GM06990 (cell line): ENCODE results near the gene ADGRL3.
"Not testable (repeated sequence)": the region's sequence is repeated elsewhere in the genome, so short reads cannot be mapped to it uniquely, and the experiment has no call there.

ENCODE experiments used
- DNase-seq: peaks from one replicate; pipeline ENCODE4 v3.0.0-alpha.2; 2011; ENCODE audit not compliant: insufficient read length; ENCODE audit errors: extremely low read depth
- H3K27me3 ChIP-seq: replicated peaks from 2 replicates; pipeline ENCODE4 v1.6.0; 2011; ENCODE audit warnings: low read length; ENCODE audit not compliant: control insufficient read depth, insufficient read depth
- H3K36me3 ChIP-seq: 2 replicates; pipeline ENCODE4 v1.5.1; 2011; ENCODE audit warnings: low read length; ENCODE audit not compliant: control insufficient read depth, insufficient read depth
- H3K4me3 ChIP-seq: replicated peaks from 2 replicates; pipeline ENCODE4 v1.5.1; 2011; ENCODE audit warnings: low read depth, mild to moderate bottlenecking, control low read depth, low read length
- TF ChIP-seq, protein P1 (sequence below): IDR thresholded peaks from 2 replicates; pipeline ENCODE4 v1.5.1; 2011; ENCODE audit warnings: low read length, control low read depth, mild to moderate bottlenecking, inconsistent platforms; ENCODE audit not compliant: insufficient read depth, poor library complexity, severe bottlenecking

Gene ADGRL3

DNA sequence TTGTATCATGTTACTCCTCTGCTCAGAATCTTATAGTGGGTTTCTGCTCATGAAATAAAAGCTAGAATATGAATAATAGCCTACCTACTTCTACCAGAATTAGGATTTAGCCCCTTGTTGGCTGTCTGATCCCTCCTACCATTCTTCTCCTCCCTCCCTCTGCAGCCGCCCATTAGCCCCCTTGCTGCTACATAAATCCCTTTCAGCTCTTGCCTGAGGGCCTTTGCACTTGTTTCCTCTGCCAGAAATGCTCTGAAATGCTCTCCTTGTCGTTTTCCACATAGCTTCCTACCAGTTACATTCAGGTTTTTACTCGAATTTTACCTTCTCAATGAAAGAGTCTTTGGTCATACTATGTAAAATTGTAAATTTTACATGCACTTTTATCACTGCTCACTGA, 159.2 kb downstream of the ADGRL3 start:
- DNase-seq, result no peak
- Histone ChIP-seq H3K4me3 (no peak overlapping the region), H3K36me3 (no peaks in the 10 kb centered on the region), H3K27me3 (no peaks in the 10 kb centered on the region)
- TF ChIP-seq, protein P1, sequence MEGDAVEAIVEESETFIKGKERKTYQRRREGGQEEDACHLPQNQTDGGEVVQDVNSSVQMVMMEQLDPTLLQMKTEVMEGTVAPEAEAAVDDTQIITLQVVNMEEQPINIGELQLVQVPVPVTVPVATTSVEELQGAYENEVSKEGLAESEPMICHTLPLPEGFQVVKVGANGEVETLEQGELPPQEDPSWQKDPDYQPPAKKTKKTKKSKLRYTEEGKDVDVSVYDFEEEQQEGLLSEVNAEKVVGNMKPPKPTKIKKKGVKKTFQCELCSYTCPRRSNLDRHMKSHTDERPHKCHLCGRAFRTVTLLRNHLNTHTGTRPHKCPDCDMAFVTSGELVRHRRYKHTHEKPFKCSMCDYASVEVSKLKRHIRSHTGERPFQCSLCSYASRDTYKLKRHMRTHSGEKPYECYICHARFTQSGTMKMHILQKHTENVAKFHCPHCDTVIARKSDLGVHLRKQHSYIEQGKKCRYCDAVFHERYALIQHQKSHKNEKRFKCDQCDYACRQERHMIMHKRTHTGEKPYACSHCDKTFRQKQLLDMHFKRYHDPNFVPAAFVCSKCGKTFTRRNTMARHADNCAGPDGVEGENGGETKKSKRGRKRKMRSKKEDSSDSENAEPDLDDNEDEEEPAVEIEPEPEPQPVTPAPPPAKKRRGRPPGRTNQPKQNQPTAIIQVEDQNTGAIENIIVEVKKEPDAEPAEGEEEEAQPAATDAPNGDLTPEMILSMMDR, result no peak

DNA sequence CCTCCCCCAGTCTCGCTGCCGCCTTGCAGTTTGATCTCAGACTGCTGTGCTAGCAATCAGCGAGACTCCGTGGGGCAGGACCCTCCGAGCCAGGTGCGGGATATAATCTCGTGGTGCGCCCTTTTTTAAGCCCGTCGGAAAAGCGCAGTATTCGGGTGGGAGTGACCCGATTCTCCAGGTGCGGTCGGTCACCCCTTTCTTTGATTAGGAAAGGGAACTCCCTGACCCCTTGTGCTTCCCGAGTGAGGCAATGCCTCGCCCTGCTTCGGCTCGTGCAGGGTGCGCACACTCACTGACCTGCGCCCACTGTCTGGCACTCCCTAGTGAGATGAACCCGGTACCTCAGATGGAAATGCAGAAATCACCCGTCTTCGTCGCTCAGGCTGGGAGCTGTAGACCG, 172.7 kb downstream of the ADGRL3 start:
- not testable (repeated sequence) for H3K4me3 ChIP-seq, H3K27me3 ChIP-seq, DNase-seq, H3K36me3 ChIP-seq

DNA sequence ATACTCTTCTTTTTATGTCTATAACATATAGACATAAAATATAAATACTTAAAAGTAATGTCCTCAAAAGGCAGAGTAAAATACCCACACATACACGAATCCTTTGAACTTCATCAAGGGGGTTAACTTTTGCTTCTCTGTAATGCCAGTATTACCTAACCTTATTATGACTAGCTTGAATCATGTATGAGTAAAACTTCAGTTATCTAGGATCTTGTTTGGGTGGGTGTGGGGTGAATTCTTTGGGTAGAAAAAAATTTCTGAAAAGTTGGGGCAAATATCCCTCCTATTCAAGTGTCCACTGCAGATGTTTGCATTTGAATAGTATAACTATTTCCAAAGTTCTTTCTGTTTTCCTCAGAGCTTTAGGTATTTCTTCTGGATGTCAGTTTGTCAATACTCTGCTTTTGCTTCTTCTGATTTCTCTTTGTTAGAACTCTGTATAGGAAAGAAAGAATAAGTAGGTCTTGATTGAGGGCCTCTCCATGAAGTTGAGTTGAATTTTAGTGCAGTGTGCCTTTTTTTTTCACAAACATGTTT, 173.8 kb downstream of the ADGRL3 start:
- no peak overlapping the region for H3K4me3 ChIP-seq
- no peaks in the 10 kb centered on the region for H3K36me3 ChIP-seq
- TF ChIP-seq, protein P1, result no peak
- DNase-seq, result no peak
- H3K27me3 ChIP-seq, result no peaks in the 10 kb centered on the region

DNA sequence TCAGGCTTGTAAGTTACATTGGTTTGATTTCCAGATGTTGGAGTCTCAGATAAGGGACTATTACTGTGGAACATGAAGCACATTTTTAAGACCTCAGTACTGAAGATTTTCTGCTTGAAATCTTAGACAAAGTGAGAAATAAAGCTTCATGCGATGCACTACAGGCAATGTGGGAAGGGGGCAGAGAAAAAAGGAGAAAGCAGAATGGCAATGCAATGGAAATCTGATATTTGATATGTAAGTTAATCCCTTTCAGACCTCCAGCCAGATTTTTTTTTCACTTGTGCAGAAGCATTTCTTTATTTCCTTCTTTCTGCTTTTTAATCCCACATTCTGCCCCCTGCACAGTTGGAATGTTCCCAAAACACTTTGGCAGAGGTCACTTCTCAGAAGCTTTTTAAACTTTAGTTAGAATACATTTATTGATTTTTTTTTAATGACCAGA, 174.3 kb downstream of the ADGRL3 start:
- H3K4me3 ChIP-seq, result no peak overlapping the region

DNA sequence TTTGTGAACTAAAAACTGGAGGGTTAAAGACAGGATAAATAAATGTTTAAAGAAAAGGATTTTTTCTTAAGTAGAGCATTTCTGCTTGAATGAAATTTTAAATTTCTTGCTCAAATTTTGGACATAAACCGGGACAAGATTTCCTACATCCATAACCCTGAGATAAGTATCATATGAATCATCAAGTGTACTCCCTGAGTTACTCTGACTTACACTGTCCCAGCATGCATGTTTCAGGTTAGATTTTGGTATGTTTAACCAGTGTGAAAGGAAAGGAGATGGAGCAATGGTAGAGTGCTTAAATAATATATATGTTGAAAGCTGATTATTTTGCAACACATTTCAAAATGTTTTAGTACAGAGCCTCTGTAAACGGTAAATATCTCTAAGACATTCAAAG, 175.2 kb downstream of the ADGRL3 start:
- DNase-seq, result no peak
- no peaks in the 10 kb centered on the region for H3K27me3 ChIP-seq
- no peaks in the 10 kb centered on the region for H3K36me3 ChIP-seq
- TF ChIP-seq, protein P1, result no peak
- no peak overlapping the region for H3K4me3 ChIP-seq

More for the DNA sequence above, 174.3 kb downstream of the ADGRL3 start:
- no peak for DNase-seq
- TF ChIP-seq, protein P1, result no peak
- Histone ChIP-seq H3K27me3 (no peaks in the 10 kb centered on the region), H3K36me3 (no peaks in the 10 kb centered on the region)

DNA sequence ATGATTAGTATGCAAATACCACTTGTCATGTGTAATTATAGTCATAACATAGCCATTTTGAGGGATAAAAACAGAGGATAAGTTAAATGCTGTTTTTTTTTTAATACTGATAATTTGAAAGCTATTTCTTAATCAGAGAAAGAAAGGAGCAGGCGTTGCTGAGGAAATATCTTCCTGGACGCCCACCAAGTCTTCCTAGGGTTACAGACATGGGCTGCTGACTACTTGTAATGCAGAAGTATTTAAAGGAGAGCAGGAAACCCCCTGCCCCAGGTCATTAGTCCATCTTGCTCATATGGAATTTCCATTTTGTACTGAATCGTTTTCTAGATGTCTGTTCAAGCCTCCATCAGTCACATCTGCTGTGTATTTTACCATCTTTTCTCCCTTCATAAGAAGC, 176.2 kb downstream of the ADGRL3 start:
- Histone ChIP-seq H3K36me3 (no peaks in the 10 kb centered on the region), H3K27me3 (no peaks in the 10 kb centered on the region), H3K4me3 (no peak overlapping the region)
- TF ChIP-seq, protein P1, result no peak
- DNase-seq, result no peak
